Measurements from ENCODE around the gene C1QTNF12. TPM values are rescaled to one million over a fixed set of nuclear protein-coding genes. Genes with fewer than 3 reads are reported as not detected.

Gene C1QTNF12
- total and polyA plus RNA-seq, 2 experiments from 2014 or later = 4.1 to 4.2 TPM

DNA sequence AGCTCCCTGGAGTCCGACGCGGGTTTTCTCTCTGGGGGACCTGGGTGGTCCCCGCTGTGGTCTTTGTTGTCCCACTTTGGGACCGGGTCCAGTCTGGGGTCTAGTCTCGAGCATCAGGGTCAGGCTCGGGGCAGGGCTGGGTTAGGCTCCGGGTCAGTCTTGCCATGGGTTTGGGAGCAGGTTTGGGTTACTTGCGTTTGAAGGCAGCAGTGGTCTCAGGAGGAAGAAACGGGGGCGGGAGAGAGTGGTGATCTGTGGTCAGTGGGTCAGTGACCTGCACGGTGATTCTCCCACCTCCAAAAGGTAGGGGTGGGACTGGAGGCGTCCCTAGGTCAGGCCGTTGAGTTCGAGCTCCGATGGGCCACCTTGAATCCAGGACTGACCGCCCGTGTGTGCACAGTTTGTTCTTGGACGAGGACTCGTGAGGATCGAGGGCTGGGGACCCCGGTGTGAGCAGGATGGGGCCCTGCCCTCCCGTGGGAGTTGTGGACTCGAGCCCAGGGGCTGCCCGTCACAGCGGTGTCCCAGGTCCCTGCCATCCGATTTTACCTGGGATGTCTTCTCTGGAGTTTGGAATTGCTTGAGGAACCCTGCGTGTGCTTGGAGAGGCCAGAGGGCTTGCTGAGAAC, 12.2 kb downstream of the C1QTNF12 start (continued):
- TF ChIP-seq, protein P1, sequence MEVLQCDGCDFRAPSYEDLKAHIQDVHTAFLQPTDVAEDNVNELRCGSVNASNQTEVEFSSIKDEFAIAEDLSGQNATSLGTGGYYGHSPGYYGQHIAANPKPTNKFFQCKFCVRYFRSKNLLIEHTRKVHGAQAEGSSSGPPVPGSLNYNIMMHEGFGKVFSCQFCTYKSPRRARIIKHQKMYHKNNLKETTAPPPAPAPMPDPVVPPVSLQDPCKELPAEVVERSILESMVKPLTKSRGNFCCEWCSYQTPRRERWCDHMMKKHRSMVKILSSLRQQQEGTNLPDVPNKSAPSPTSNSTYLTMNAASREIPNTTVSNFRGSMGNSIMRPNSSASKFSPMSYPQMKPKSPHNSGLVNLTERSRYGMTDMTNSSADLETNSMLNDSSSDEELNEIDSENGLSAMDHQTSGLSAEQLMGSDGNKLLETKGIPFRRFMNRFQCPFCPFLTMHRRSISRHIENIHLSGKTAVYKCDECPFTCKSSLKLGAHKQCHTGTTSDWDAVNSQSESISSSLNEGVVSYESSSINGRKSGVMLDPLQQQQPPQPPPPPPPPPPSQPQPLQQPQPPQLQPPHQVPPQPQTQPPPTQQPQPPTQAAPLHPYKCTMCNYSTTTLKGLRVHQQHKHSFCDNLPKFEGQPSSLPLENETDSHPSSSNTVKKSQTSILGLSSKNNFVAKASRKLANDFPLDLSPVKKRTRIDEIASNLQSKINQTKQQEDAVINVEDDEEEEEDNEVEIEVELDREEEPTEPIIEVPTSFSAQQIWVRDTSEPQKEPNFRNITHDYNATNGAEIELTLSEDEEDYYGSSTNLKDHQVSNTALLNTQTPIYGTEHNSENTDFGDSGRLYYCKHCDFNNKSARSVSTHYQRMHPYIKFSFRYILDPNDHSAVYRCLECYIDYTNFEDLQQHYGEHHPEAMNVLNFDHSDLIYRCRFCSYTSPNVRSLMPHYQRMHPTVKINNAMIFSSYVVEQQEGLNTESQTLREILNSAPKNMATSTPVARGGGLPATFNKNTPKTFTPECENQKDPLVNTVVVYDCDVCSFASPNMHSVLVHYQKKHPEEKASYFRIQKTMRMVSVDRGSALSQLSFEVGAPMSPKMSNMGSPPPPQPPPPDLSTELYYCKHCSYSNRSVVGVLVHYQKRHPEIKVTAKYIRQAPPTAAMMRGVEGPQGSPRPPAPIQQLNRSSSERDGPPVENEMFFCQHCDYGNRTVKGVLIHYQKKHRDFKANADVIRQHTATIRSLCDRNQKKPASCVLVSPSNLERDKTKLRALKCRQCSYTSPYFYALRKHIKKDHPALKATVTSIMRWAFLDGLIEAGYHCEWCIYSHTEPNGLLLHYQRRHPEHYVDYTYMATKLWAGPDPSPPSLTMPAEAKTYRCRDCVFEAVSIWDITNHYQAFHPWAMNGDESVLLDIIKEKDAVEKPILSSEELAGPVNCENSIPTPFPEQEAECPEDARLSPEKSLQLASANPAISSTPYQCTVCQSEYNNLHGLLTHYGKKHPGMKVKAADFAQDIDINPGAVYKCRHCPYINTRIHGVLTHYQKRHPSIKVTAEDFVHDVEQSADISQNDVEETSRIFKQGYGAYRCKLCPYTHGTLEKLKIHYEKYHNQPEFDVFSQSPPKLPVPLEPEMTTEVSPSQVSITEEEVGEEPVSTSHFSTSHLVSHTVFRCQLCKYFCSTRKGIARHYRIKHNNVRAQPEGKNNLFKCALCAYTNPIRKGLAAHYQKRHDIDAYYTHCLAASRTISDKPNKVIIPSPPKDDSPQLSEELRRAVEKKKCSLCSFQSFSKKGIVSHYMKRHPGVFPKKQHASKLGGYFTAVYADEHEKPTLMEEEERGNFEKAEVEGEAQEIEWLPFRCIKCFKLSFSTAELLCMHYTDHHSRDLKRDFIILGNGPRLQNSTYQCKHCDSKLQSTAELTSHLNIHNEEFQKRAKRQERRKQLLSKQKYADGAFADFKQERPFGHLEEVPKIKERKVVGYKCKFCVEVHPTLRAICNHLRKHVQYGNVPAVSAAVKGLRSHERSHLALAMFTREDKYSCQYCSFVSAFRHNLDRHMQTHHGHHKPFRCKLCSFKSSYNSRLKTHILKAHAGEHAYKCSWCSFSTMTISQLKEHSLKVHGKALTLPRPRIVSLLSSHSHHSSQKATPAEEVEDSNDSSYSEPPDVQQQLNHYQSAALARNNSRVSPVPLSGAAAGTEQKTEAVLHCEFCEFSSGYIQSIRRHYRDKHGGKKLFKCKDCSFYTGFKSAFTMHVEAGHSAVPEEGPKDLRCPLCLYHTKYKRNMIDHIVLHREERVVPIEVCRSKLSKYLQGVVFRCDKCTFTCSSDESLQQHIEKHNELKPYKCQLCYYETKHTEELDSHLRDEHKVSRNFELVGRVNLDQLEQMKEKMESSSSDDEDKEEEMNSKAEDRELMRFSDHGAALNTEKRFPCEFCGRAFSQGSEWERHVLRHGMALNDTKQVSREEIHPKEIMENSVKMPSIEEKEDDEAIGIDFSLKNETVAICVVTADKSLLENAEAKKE (CRISPR knock-in tag; IDR thresholded peaks at IDR 0.05) = no peak
- no peak for TF ChIP-seq ZNF114 (CRISPR knock-in tag; IDR thresholded peaks at IDR 0.05)
- TF ChIP-seq STAT1 (IDR thresholded peaks at IDR 0.05; ENCODE audit: unreplicated experiment) = no peak
- TF ChIP-seq CREB1 (CRISPR knock-in tag; IDR thresholded peaks at IDR 0.05; ENCODE audit: low read depth) = no peak
- no peak for TF ChIP-seq EZH2phosphoT487 (IDR thresholded peaks at IDR 0.05; ENCODE audit: unreplicated experiment)

DNA sequence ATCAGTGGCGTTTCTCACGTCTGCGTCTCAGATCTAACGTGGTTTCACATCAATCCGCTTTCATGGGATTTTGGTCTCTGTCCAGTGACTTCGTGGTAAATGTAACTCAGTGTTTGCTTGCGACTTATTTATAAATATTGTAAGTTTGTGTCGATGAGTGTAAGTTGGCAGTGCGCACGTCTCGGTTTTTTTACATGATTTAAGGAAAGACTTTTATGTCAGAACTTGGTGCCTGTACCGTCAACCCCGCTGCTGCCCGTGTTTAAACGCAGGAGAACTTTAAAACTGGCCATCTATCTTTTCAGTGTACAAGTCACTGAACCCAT, 13.0 kb downstream of the C1QTNF12 start:
- Mint-ChIP-seq H3K27me3 (ENCODE audit: insufficient read depth, low read depth, poor library complexity) (peaks cover 13% of the 10 kb centered on the region), H3K4me1 (peaks cover 18% of the 10 kb centered on the region), H3K27ac (no peak overlapping the region), H3K9me3 (peaks cover 10% of the 10 kb centered on the region), H3K36me3 (ENCODE audit: low read depth) (peaks cover 21% of the 10 kb centered on the region), H3K4me3 (peak overlapping the region; percentile 57)
- Histone ChIP-seq H3K36me3 (ENCODE audit: insufficient read depth) (no peaks in the 10 kb centered on the region), H2AFZ (no peak overlapping the region), H3F3A (replicated peaks; ENCODE audit: low read depth) (peaks cover 10% of the 10 kb centered on the region; the same call in 1 of the 2 replicates), H3K4me2 (peak overlapping the region; percentile 38; the same call in 1 of the 2 replicates), H3K27ac (ENCODE audit: low read depth) (no peak overlapping the region), H4K20me1 (replicated peaks; ENCODE audit: insufficient read depth) (peaks cover 8% of the 10 kb centered on the region), H3K9me2 (ENCODE audit: insufficient read depth) (no peaks in the 10 kb centered on the region), H3K27me3 (ENCODE audit: insufficient read depth) (no peaks in the 10 kb centered on the region), H3K4me3 (peak overlapping the region; percentile 23; the same call in 1 of the 2 replicates), H3K79me2 (replicated peaks; ENCODE audit: insufficient read depth) (peaks cover 37% of the 10 kb centered on the region), H3K4me1 (ENCODE audit: insufficient read depth) (peaks cover 6% of the 10 kb centered on the region)
- ATAC-seq = no peak
- DNase-seq (ENCODE audit: low spot score) = no peak
- TF ChIP-seq, protein P2, sequence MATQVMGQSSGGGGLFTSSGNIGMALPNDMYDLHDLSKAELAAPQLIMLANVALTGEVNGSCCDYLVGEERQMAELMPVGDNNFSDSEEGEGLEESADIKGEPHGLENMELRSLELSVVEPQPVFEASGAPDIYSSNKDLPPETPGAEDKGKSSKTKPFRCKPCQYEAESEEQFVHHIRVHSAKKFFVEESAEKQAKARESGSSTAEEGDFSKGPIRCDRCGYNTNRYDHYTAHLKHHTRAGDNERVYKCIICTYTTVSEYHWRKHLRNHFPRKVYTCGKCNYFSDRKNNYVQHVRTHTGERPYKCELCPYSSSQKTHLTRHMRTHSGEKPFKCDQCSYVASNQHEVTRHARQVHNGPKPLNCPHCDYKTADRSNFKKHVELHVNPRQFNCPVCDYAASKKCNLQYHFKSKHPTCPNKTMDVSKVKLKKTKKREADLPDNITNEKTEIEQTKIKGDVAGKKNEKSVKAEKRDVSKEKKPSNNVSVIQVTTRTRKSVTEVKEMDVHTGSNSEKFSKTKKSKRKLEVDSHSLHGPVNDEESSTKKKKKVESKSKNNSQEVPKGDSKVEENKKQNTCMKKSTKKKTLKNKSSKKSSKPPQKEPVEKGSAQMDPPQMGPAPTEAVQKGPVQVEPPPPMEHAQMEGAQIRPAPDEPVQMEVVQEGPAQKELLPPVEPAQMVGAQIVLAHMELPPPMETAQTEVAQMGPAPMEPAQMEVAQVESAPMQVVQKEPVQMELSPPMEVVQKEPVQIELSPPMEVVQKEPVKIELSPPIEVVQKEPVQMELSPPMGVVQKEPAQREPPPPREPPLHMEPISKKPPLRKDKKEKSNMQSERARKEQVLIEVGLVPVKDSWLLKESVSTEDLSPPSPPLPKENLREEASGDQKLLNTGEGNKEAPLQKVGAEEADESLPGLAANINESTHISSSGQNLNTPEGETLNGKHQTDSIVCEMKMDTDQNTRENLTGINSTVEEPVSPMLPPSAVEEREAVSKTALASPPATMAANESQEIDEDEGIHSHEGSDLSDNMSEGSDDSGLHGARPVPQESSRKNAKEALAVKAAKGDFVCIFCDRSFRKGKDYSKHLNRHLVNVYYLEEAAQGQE (IDR thresholded peaks at IDR 0.05; ENCODE audit: unreplicated experiment) = no peak
- TF ChIP-seq CREB1 (CRISPR knock-in tag; IDR thresholded peaks at IDR 0.05; ENCODE audit: low read depth) (no peak), EZH2phosphoT487 (IDR thresholded peaks at IDR 0.05; ENCODE audit: unreplicated experiment) (no peak), EZH2 (IDR thresholded peaks at IDR 0.05; ENCODE audit: low read depth, unreplicated experiment) (no peak), STAT1 (IDR thresholded peaks at IDR 0.05; ENCODE audit: unreplicated experiment) (no peak), POLR2AphosphoS5 (IDR thresholded peaks at IDR 0.05; ENCODE audit: low read depth) (no peak), NANOG (IDR thresholded peaks at IDR 0.05; ENCODE audit: borderline replicate concordance) (no peak), ZNF331 (CRISPR knock-in tag; IDR thresholded peaks at IDR 0.05; ENCODE audit: low read depth) (no peak), JUNB (IDR thresholded peaks at IDR 0.05; ENCODE audit: unreplicated experiment) (no peak)
- TF ChIP-seq, protein P3, sequence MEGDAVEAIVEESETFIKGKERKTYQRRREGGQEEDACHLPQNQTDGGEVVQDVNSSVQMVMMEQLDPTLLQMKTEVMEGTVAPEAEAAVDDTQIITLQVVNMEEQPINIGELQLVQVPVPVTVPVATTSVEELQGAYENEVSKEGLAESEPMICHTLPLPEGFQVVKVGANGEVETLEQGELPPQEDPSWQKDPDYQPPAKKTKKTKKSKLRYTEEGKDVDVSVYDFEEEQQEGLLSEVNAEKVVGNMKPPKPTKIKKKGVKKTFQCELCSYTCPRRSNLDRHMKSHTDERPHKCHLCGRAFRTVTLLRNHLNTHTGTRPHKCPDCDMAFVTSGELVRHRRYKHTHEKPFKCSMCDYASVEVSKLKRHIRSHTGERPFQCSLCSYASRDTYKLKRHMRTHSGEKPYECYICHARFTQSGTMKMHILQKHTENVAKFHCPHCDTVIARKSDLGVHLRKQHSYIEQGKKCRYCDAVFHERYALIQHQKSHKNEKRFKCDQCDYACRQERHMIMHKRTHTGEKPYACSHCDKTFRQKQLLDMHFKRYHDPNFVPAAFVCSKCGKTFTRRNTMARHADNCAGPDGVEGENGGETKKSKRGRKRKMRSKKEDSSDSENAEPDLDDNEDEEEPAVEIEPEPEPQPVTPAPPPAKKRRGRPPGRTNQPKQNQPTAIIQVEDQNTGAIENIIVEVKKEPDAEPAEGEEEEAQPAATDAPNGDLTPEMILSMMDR (conservative IDR thresholded peaks at IDR 0.05; ENCODE audit: low read depth in 2 of 2) = no peak
- TF ChIP-seq, protein P4, sequence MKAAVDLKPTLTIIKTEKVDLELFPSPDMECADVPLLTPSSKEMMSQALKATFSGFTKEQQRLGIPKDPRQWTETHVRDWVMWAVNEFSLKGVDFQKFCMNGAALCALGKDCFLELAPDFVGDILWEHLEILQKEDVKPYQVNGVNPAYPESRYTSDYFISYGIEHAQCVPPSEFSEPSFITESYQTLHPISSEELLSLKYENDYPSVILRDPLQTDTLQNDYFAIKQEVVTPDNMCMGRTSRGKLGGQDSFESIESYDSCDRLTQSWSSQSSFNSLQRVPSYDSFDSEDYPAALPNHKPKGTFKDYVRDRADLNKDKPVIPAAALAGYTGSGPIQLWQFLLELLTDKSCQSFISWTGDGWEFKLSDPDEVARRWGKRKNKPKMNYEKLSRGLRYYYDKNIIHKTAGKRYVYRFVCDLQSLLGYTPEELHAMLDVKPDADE (IDR thresholded peaks at IDR 0.05) = no peak
